Activated effector memory CD4-positive, alpha-beta T cell treated with Interleukin-2 at 50 U/mL for 16 hours (primary cell): ENCODE measurements around the gene ARHGEF18.
A peak's percentile ranks its signal among the peaks of the same experiment; 100 is the strongest.
"Not testable (repeated sequence)": the region's sequence is repeated elsewhere in the genome, so short reads cannot be mapped to it uniquely, and the experiment has no call there.

Source experiments
- DNase-seq: peaks from one replicate; pipeline ENCODE4 v3.0.0-alpha.2; 2020

The ARHGEF18 gene

DNA sequence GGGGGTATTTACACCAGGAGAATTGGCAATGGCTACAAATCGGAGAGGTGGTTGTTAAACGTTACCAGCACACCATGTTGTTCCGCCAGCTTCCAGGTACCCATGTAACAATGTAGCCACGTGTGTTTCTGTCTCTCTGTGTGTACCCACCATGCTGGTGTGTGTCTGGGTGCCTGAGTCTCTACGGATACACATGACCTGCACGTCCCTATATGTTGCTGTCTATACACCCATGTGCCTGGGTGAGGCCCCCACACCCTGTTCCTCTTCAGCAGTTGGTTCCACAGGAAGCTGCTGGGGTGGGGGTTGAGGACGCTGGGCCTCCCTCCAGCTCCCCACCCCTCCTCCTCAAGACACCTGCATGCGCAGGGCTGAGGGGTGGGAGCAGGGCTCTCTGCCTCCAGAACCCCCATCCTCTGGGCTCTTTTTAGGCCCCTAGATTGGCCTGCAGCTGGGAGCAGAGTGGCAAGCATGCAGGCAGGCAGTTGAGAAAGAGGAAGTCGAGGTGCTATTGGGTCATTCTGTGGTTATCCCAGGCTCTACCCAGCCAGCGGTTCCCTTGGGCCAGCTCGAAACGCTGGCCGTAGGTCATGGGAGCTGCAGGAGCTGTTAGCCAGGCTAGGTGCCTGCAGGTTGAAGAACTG lies at the start of gene ARHGEF18:
Gene ARHGEF18 (plus strand): TSS at position 351 of the 644 bp plus-strand sequence. CDS start 13,954 bp downstream, outside the sequence.
- peak; percentile 65 for DNase-seq

DNA sequence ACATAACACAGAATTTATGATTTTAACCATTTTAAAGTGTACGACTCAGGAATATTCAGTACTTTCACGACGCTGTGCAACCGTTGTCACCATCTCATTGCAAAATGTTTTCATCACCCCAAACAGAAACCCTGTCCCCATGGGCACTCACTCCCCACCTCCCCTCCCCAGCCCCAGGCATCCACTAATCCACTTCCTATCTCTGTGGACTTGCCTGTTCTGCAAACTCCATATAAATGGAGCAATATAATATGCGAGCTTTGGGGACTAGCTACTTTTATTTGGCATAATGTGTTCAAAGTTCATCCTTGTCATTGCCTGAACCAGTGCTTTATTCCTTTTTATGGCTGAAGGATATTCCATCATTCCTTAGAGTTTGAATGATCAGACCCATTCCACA lies 47.2 kb upstream of the ARHGEF18 start:
- no peak for DNase-seq

DNA sequence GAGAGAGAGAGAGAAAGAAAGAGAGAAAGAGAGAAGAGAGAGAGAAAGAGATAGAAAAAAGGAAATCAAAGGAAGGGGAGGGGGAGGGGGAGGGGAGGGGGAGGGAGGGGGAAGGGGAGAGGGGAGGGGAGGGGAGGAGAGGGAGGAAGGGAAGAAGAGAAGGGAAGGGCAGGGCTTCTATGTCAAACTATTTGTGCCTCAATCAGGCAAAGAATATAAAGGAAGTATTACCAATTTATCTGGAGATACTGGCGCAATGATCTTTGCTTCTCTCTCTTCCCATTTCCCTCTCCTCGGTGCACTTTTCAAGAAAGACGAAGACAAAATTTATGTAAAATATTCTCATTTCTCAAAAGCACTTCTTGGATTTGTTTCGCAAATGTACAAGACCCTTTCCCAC lies 45.3 kb upstream of the ARHGEF18 start:
- DNase-seq, result no peak

- DNase-seq, result no peak
These were observed 44.5 kb upstream of the ARHGEF18 start for GRCh38 chr19:7304200-7304599.

DNA sequence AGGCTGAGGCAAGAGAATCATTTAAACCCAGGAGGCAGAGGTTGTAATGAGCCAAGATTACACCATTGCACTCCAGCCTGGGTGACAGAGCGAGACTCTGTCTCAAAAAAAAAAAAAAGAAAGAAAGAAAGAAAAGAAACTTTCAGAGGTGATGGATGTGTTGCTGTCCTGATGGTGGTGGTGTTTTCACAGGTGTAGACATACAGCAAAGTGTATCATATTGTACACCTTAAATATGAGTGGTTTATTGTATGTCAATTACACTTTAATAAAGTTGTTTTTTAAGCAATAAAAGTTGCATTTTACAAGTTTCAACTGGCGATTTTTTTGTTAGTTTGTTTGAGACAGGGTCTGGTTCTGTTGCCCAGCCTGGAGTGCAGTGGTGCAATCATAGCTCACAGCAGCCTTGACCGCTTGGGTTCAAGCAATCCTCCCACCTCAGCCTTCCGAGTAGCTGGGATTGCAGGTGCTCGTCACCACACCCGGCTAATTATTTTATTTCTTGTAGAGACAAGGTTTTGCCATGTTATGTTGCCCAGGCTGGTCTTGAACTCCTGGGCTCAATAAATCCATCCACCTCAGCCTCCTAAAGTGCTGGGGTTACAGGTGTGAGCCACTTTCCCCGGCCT lies 41.0 kb upstream of the ARHGEF18 start:
- DNase-seq, result no peak

DNA sequence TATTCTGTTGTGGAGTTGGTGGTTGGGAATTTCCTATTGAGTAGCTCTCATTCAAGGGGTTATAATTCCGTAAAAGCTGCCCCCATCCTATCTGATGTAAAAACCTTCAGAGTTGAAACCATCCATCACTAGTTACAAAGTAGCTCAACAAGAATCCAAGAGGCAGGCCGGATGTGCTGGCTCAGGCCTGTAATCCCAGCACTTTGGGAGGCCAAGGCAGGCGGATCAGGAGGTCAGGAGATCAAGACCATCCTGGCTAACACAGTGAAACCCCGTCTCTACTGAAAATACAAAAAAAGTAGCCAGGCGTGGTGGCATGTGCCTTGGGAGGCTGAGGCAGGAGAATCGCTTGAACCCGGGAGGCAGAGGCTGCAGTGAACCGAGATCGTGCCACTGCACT lies 40.4 kb upstream of the ARHGEF18 start:
- not testable (repeated sequence) for DNase-seq

DNA sequence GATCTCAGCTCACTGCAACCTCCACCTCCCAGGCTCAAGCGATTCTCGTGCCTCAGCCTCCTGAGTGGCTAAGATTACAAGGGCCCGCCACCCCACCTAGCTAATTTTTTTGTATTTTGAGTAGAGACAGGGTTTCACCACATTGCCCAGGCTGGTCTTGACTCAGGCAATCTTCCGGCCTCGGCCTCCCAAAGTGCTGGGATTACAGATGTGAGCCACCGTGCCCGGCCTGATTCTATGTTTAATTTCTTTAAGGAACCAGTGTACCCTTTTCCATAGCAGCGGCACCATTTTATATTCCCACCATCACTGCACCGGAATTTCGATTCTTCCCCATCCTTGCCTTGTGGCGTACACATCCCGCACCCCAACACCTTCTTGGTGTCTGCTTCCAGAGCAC lies 36.8 kb upstream of the ARHGEF18 start:
- DNase-seq, result no peak

DNA sequence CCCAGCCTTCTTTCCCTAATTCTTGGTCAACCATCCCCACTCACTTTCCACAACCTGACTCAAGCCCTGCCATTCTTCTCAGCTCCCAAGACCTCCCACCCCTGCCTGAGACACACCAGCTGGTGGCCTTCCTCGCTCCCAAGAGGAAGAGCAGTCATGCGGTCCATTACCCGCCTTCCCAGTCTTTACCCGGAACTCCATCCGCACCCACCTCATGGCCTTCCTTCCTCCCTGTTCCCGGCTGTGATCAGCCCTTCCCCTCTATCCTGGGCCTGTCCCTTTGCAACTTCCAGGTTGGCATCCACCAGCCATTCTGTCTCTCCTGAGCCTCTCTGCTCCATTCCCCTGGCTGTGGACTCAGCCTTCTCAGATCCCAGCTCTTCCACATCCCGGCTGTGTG lies 35.9 kb upstream of the ARHGEF18 start:
- DNase-seq, result no peak

GRCh38 chr19:7318176-7318575 lies 30.6 kb upstream of the ARHGEF18 start:
- DNase-seq, result no peak

DNA sequence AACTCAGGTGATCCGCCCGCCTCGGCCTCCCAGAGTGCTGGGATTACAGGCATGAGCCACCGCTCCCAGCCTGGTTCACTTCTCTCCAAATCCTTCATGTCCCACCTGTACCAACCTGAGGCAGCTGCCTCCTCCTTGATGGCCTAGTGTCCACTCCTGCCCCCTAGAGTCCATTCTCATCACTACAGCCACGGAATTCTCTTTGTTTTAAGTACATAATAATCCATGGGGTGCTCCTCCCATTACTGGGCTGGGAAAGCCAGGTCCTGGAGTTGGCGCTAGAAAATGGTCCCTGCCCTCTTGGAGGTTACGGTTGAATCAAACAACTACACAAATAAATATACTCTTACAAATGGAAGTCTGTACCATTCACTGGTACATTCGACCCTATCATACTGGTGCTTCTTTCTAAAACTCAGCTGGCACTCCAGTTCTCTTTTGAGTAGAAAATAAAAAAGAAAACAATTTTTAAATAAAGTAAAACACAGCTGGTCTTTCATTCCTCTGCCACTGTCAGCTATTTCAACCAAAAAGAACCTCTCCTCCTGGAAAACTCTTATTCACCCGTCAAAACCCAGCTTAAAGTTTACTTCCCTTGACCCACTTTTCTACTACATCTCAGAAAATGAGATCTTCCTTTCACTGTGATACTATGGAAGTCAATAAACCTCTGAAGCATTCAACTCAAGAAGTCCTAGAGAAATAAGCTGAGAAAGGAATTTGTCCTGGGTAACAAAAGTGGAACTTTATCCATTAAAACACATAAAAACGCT lies 22.4 kb upstream of the ARHGEF18 start:
- no peak for DNase-seq

GRCh38 chr19:7327802-7328201 lies 20.9 kb upstream of the ARHGEF18 start:
- DNase-seq, result no peak

DNA sequence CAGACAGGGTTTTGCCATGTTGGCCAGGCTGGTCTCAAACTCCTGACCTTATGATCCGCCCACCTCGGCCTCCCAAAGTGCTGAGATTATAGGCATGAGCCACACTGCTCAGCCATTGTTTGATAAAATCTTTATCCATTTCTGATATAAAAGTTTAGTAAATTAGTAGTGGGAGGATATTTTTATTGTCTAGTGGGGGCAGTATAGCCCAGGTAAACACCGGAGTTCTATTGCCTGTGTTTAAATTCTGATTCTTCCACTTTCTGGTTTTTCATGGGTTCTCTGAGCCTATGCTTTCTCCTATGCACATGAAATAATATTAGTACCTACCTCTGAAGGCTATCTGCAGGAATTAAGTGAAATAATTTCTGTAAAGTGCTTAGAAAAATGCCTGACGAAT lies 20.1 kb upstream of the ARHGEF18 start:
- DNase-seq, result no peak

DNA sequence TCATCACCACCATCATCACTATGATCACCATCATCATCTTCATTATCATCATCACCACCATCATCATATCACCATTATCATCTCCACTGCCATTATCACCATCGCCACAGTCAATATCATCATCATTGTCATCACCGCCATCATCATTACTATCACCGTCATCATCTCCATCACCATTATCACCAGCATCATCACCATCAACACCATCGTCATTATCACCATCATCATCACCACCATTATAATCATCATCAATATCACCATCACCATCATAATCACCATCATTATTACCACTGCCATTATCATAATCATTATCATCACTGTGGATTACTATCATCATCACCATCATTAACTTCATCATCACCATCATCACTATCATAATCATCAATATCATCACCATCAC lies 17.3 kb upstream of the ARHGEF18 start:
- no peak for DNase-seq

- DNase-seq, result no peak
These were observed 15.3 kb upstream of the ARHGEF18 start for GRCh38 chr19:7333198-7334118.

DNA sequence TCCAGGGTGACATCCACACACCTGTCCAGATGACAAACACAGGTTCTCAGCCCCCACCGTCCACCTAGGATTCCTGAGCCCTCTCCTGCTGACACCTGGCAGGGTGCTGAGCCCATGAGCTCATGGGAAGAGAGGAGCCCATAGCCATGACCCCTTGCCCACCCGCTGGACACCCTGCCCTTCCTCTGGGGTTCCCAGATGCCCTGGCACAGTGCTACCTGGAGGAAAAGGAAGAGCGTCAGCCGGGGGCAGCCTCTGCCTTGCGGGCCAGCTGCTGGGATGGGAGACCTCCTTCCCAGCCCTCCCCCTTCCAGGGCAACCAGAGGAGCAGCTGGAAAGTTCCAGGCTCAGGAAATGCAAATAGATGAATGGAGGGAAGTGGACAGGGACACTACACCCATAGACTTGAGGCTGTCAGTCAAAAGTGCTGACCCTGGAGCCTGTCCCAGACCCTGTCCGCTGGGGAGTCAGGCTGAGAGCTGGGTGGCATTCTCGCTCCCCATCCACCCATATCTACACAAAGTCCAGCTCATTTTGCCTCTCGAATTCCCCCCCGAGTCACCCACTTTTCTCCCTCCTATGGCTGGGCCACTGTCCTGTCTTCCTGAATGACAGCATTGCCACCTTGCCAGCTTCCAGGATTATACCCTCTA lies 12.3 kb upstream of the ARHGEF18 start:
- no peak for DNase-seq

DNA sequence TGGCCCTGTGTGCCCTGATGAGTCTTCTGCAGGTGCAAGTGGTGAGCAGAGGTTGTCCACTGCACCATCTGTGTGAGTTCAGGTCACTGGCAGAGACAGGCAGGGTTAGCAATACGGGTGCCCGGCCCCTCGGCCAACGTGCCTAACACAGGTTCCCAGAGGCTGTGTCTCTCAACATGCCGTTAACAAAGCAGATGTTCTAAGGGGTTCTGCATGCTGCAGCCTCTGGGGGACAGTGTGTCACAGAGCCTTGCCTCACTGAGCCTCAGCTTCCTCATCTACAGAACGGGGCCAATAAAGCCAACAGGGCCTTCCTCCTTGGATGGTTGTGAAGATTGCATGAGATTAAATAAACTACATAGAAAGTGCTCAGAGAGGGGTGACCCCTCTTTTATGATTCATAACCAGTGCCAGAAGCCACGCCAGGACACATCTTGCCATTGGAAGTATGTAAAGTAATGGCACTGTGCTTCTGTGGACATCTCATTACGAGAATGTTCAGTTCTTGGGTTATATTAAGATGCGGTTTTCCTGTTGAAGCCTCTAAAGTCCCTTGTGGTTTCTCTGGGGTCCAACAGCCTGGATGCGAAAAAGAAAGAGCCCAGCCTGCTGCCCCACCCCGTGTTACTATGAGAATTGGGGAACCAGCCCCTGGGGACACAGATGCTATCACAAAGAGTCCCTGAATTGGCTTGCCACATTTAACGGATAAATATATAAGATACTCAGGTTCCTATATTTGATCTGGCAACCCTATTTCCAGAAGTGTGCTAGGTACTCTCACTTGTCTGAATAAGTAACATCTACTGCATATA lies 11.2 kb upstream of the ARHGEF18 start:
- DNase-seq, result no peak

- peak; percentile 79 for DNase-seq
These were observed 7.5 kb upstream of the ARHGEF18 start for GRCh38 chr19:7340959-7341837.

- no peak for DNase-seq
These were observed 6.6 kb upstream of the ARHGEF18 start for GRCh38 chr19:7342143-7342542.

DNA sequence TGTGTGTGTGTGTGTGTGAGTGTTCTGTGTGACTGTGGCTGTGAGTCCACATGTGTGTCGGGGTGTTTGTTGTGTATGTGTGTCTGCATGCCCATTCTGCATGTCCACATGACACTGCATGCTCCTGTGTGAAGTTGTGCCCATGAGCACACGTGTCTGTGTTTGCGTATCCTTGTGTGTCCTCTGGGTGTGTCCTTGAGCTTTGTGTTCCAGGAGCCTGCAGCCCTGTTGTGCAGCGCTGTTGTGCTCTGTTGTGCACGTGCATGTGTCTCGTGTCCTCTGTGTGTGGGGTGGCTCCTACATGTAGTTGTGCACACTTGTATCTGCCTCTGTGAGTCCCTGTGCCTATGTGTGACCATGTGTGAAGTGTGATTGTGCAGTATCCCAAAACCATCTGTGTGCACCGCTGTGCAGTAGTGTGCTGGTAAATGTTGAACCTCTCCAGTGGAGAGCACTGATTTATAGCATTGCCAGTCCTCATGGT lies 2.2 kb upstream of the ARHGEF18 start:
- no peak for DNase-seq

GRCh38 chr19:7346997-7347396 lies 1.7 kb upstream of the ARHGEF18 start:
- not testable (repeated sequence) for DNase-seq
